GM18873 (cell line): Measurements from ENCODE around the gene CDIPT.
"Not testable (repeated sequence)": the region's sequence is repeated elsewhere in the genome, so short reads cannot be mapped to it uniquely, and the experiment has no call there.

Experiments used
- ATAC-seq: cut with Tn5 transposase; IDR thresholded peaks from one replicate; pipeline ENCODE4 v1.9.1; 2021; ENCODE audit warnings: mild to moderate bottlenecking, moderate library complexity, moderate number of reproducible peaks; ENCODE audit not compliant: unreplicated experiment, low FRiP score

CDIPT gene

GRCh38 chr16:29834079-29834478 lies 28.9 kb downstream of the CDIPT start:
- ATAC-seq = no peak

- ATAC-seq = not testable (repeated sequence)
These were observed 29.8 kb downstream of the CDIPT start for GRCh38 chr16:29833219-29833618.

DNA sequence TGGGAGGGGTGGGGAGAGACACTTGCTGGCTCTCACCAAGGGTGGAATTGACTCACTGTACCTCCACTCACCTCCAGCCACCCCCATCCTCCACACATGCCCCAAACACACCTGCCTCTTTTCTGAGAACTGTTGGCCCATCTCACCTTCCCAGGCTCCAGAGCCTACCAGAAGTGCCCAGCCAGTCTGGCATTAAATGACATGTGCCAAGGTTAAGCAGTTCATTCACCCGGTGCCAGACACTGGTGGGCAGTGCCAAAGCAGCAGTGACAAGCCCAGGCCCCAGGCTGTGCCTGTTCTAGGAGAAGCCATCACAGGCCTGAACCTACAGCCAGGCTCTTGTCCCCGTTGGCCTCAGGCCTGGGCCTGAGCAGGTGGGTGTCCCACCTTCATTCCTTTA lies 31.5 kb downstream of the CDIPT start:
- no peak for ATAC-seq

- ATAC-seq = no peak
These were observed 32.3 kb downstream of the CDIPT start for GRCh38 chr16:29830774-29831173.

- ATAC-seq = no peak
These were observed 36.7 kb downstream of the CDIPT start for GRCh38 chr16:29826342-29826695.

DNA sequence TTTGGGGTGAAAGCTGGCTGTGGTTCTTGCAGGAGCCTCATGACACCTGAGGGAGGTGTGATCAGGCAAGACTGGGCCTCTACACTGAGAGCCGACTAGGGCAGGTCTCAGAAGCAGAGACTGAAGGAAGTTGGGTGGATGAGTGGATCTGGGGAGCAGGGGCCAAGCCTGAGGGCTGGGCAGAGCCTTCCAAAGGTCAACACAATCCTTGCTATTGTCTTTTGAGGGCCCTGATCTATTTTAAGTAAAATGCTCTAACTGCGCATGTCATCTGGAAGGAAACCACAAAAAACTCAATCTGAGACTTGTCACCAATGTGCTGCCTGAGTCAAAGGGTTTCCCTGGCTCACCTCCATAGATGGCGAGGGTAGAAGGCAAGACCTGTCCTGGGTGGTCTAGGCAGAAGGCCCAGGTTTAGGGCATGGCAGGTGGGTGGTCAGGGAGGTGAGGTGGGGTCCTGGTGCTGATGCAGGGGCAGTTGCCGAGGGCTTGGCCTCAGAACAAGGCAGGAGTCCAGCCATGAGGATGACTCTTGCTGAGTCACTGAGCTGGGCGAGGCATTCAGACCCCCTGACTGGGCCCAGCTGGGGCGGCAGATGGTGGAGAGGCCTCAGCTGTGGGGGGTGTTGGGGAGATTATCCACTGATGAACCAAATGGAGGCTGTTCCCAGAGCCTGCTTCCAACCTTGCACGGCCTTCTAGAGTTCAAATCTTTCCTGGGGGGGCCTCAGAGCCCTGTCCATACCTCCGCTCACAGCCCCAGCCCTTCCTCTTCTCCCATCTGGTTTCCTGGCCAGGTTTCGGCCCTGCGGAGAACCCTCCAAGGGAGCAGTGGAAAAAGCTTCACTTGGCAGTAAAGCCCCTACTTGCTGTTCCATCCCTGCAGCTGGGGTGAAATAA lies 37.6 kb downstream of the CDIPT start:
- ATAC-seq = no peak

GRCh38 chr16:29824589-29825144 lies 38.4 kb downstream of the CDIPT start:
- ATAC-seq = no peak

GRCh38 chr16:29821643-29822115 lies 41.3 kb downstream of the CDIPT start:
- ATAC-seq = no peak

DNA sequence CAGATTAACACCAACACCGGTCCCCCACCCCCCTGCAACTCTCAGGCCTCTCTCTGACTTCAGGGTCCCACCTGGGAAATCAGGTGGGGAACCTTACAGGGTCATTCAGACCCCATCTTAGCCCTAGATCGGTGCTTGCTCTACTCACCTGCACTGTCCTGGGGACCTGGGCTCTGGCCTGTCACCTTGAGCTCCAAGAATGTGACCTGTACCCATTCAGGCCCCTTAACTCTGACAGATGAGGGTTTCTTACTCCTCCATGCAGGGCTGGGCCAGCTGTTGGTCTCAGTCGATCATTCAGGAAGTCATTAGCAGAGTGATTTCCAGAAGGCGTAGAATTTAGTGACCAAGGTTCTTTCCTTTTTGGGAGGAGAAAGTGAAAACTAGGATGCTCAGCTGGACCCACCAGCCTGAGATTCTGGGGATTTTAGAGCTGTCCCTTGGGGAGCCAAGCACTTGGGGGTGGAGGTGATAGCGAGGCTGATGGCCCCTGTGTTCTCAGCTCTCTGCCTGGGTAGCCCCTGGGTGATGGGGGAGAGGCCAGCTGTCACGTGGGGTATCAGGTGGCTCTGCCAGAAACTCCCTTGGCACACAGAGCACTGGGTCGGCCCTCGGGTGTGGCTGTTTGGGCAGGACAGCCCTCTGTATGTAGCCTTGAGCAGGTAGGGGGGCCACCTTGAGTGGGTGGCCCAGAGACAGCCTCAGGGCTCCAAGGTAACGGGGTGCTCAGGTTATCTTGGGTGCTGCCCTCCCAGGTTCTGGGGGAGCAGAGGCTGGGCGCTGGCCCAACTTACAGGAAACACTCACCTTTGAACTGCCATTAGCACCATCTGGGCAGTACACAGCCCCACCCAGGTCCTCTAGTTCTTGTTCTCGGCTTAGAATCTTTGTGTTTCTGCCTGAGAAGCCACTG lies 42.0 kb downstream of the CDIPT start:
- peak; percentile 38 for ATAC-seq

GRCh38 chr16:29820271-29820701 lies 42.7 kb downstream of the CDIPT start, which contains the start of gene MVP:
TSS of gene MVP (plus strand) at chr16:29820462. CDS start at chr16:29830550, 10,088 bp downstream.
- ATAC-seq = no peak

- ATAC-seq = no peak
These were observed 43.5 kb downstream of the CDIPT start for GRCh38 chr16:29819506-29819905.

GRCh38 chr16:29818082-29818481 lies 44.9 kb downstream of the CDIPT start:
- no peak for ATAC-seq

DNA sequence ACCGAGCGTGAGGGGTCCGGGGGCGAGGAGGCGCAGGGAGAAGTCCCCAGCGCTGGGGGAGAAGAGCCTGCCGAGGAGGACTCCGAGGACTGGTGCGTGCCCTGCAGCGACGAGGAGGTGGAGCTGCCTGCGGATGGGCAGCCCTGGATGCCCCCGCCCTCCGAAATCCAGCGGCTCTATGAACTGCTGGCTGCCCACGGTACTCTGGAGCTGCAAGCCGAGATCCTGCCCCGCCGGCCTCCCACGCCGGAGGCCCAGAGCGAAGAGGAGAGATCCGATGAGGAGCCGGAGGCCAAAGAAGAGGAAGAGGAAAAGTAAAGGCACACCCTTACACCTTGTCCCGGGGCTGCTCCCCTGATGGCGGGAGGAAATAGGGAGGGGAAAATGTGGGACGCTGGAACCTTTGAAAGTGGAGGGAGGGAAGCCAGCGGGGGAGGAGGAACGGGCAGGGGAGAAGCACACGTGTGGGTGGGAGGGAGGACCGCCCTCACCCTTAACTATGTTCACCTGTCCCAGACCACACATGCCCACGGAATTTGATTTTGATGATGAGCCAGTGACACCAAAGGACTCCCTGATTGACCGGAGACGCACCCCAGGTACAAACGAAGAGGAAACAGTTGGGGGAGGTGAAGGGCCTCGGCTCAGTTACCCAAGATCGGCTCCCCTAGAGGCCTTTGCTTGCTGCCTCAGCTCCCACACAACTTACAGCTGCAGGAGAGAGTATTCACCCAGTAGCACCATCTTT lies 46.2 kb downstream of the CDIPT start:
- ATAC-seq = no peak

GRCh38 chr16:29815793-29816693 lies 47.0 kb downstream of the CDIPT start, which contains the start of gene PAGR1:
TSS of gene PAGR1 (plus strand) at chr16:29816152. CDS start at chr16:29816526, 374 bp downstream.
- peak; percentile 66 for ATAC-seq

DNA sequence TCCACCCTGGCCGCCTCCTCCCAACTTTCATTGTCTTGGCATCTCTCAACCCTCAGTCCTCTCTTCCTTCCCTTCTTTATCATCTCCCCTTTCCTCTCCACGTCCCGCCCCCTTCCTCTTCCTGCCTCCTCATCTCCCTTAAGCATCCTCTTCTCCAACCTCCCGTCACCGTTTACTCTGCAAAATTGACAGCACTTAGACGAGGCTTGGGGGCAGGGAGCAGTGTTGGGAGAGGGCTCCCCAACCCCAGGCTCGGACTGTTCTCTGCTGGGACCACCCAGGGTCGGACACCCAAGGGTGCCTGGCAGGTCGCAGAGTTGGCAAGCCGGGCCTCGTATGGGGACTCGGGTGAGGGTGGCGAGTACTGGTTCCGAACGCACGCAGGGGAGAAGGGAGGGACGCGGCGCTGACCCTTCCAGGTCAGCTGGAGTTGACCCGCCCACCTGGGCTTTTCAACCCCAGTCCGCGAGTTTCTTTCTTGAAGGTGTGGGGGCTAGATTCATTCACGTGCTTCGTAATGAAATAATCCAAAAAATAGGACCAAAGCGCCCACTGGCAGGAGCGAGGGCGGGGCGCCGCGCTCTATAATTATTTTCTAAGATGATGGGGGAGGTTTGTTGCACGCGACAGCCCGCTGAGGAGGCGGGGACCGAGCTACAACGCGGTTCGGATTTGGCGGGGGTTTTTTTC lies 47.8 kb downstream of the CDIPT start:
- ATAC-seq = no peak

GRCh38 chr16:29814592-29814991 lies 48.4 kb downstream of the CDIPT start:
- ATAC-seq = no peak

DNA sequence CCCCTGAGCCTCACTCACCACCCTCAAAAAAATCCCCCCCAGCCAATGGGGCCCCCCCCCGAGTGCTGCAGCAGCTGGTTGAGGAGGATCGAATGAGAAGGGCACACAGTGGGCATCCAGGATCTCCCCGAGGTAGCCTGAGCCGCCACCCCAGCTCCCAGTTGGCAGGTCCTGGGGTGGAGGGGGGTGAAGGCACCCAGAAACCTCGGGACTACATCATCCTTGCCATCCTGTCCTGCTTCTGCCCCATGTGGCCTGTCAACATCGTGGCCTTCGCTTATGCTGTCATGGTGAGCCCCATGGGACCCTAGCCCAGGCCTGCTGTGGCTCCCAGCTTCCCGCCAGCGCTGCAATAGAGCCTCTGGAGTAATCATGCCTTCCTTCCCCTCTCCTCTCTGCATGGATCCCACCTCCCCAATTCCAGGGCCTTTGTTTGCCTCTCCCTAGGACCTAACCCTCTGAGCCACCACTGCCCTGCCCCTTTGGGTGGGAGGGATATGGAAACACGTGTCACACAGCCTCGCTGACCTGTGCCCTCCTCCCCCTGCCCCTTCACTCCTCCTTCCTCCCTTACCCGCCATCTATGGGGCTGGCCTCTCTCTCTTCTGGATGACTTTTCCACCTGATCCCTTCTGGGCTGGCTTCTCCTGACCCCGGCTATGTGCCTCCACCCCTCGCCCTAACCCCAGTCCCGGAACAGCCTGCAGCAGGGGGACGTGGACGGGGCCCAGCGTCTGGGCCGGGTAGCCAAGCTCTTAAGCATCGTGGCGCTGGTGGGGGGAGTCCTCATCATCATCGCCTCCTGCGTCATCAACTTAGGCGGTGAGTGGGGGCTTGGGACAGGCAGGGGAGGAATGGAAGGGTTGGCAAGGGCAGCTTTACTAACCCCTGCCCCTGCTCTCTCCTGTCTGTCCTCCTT lies 49.1 kb downstream of the CDIPT start:
- ATAC-seq = no peak
